Activated CD8-positive, alpha-beta memory T cell treated with anti-CD3 and anti-CD28 coated beads for 1 hour (primary cell): ENCODE data around the gene MSI1.

Experiments used
- DNase-seq, 2 donors: peaks; one replicate each; pipeline ENCODE4 v3.0.0-alpha.2; 2020; ENCODE audit warnings: low read depth in 1 of 2; ENCODE audit errors: extremely low read depth in 1 of 2

MSI1 gene

GRCh38 chr12:120368789-120369602 is at the start of gene MSI1:
TSS of gene MSI1 (minus strand) at chr12:120369164. CDS start at chr12:120369091, 73 bp downstream.
- DNase-seq, result no peak

- DNase-seq, result no peak
These were observed 49.1 kb upstream of the MSI1 start for GRCh38 chr12:120417917-120418580.

DNA sequence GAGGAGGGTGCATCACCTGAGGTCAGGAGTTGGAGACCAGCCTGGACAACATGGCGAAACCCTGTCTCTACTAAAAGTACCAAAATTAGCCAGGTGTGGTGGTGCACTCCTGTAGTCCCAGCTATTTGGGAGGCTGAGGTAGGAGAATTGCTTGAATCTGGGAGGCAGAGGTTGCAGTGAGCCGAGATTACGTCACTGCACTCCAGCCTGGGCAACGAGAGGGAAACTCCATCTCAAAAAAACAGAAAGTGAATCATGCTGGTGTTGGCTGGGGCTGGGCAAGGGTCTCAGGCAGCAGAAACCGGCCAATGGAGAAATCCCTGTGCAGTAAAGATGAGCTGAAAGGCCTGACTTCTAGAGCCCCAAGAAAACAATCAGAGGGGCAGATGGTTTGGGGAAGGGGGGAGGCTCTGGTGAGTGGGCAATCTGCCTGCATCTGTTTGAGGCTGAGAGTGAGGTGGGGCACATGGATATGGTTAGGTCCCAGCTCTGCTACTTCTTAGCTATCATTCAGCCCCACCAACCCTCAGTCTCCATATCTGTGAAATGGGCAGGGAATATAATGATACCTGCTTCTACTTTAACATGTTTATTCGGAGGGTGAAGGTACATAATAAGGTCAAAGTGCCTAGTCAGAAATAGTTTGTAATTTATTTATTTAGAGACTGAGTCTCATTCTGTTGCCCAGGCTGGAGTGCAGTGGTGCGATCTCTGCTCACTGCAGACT is 47.7 kb upstream of the MSI1 start:
- no peak for DNase-seq

DNA sequence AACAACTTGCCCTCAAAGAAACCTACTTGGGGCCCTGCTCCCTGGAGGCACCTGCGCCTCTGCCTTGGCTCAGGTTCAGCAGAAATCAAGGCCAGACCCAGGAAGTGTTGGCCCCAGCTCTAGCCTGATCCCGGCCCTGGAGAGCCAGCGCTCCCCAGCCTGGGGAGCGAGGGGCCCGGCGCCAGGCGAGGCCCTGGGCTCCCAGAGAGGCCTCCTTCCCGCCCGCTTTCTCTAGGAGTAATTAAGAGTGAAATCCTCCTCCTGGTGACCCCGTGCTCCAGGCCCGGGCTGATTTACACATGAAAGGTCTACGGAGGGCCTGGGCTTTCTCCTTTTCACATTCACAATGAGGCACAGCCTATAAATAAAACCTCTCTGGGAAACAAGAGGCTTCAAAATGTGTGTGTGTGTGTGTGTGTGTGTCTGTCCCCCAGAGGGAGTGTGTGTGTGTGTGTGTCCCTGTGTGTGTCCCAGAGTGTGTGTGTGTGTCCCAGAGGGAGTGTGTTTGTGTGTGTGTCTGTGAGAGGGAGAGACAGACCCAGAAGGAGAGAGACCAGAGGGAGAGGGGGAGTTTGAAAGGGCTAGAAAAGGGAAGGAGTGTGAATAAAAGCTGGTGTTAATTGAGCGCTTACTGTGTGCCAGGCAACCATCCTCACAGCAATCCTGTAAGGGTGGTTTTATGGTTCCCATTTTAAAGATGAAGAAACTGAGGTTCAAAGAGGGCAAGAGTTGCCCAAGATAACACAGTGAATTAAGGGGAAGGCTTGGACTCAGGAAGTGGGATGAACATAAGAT is 45.1 kb upstream of the MSI1 start:
- no peak for DNase-seq

DNA sequence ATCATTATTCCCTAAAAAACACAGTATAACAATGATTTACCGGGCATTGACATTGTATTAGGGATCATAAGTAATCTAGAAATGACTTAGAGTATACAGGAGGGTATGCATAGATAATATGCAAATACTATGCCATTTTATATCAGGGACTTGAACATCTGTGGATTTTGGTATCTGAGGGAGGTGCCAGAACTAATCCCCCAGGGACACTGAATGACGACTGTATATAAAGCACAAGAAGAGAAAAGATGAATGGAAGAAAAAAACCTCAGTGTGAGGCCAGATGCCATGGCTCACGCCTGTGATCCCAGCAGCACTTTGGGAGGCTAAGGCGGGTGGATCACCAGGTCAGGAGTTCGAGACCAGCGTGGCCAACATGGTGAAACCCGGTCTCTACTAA is 43.5 kb upstream of the MSI1 start:
- DNase-seq, result no peak

DNA sequence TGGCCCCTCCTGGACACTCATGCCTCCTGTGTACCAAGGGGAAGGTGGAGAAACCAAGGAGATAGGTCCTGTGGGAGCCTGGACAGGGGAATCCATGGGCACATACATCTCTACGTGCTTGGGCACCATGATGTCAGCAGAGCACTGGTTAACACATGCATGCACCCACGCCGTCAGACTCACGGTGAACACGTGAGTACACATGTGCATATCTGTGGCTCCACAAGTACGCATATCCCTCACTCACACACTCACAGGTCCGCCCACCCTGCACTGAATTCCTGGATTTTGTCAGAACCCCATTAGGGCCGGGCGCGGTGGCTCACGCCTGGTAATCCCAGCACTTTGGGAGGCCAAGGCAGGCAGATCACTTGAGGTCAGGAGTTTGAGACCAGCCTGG is 39.8 kb upstream of the MSI1 start:
- DNase-seq, result no peak

- no peak for DNase-seq
These were observed 37.6 kb upstream of the MSI1 start for GRCh38 chr12:120406553-120406952.

DNA sequence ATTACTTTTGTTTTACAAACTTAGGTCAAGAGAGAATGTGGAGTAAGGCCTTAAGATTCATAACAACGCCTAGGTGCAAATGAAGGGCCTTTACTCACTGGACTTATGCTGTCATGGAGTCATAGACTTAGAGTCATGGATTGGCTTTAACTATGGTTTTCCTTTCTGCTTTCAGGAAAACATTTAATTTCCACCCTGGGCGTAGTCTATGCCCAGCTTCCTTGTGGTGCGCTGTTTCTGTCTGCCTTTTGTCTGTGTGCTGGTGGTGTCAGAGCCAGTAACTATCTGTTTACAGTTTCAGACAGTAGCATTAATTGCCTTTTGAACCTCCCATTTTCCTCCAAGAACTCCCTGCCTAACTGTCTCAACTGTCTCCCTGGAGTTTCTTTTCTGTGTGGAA is 37.1 kb upstream of the MSI1 start:
- DNase-seq, result no peak

DNA sequence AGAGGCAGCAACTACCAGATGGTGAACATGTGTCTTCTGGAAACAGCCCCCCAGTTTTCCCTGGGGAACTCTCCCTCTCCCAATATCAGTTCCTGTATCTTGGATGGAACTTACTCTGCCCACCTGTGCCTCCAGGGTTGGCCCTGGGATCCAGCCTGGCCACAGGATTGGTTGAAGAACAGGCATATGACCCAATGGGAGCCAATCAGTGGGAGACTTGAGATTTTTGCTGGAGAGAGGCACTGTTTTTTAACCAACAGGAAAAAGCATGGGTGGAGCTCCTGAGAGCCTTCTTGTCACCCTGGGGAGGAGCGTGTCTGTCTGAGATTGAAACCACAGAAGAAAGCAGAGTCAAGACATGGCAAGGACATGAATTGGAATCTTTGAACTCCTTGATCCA is 35.3 kb upstream of the MSI1 start:
- no peak for DNase-seq

DNA sequence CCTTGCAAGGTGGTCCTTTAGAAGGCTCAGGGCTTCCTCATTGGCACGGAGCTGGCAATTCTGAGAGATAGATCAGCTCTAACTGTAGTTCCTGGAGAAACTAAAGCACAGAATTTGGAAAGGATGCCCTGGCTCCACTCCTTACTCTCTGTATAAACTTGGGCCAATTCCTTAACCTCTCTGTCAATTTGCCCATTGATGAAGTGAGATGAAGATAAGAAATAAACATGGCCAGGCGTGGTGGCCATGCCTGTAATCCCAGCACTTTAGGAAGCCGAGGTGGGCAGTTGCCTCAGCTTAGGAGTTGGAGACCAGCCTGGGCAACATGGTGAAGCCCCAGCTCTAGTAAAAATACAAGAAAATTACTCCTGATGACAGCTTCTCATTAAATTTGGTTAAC is 34.9 kb upstream of the MSI1 start:
- DNase-seq, result no peak

- no peak for DNase-seq
These were observed 33.3 kb upstream of the MSI1 start for GRCh38 chr12:120402217-120402616.

DNA sequence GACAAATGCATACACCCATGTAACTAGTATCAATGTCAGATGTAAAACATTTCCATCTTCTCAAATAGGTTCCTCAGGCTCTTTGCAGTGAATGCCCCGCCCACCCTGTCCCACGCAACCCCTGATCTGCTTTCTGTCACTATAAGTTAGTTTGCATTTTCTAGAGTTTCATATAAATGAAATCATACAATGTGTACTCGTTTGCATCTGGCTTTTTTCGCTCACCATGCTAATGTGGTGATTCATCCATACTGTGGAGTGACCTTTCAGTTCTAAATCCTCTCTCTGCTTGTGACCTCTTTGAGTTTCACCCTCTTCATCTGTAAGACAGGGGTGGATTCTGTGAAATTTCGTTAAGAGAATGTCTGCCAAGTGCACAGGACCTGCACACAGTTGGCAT is 30.6 kb upstream of the MSI1 start:
- no peak for DNase-seq

- no peak for DNase-seq
These were observed 29.0 kb upstream of the MSI1 start for GRCh38 chr12:120397824-120398540.

DNA sequence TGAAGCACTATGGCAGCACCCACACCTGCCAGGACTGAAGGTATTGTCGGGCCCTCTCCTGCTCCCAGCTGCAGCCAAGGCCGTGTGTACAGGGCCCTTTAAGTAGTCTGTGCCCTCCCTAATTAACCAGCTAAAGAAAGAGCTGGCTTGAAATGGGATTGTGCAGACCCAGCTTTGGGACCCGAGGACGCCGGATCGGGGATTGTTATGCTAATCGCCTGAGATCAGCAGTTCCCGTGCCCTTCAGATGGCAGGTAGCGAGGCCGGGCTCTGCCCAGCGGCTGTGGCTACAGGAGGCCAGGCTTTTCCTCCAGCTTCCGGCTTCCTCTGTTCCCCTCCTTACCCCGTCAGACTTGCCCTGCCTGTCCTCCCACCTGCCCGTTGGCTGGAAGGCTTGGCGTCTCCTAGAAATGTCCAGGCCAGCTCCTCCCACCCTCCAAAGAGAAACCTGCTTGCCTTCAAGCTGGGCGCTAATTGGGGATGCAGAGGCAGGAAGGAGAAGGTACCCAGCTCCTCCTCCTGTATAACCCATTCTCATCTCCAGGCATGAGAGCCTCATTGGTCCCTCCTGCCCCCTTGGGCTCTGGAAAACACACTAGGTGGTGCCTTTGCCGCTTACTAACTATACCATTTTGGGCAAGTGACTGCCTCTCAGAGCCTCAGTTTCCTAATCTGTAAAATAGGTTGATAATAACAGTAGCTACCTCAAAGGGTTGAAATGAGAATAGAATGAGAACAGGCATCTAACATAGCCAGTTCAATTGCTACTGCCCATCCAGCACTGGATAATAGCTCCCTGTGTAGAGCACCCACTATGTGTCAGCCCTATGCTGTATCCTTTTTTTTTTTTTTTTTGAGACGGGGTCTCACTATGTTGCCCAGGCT is 25.8 kb upstream of the MSI1 start:
- no peak for DNase-seq

DNA sequence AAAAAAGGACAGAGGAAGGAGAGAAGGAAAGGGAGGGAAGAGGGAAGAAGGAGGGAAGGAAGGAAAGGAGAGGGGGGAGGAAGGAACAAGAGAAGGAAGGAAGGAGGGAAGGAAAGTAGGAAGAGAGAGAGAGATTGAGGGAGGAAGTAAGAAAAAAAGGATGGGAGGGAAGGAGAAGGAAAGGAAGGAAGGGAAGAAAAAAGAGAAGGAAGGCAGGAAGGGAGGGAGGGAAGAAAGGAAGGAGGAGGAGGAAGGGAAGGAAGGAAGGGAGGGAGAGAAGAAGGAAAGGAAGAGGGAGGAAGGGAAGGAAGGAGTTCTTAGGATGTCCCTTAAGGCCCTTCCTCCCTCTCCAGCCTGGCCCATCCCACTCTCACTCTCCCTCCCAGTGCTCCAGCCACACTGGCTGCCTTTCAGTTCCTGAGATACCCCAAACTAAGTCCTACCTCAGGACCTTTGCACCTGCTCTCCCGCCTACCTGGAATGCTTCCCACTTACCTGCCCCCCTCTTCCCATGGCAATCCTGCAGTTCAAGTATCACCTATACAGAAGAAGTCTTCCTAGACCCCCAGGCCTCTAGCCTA is 21.7 kb upstream of the MSI1 start:
- no peak for DNase-seq

GRCh38 chr12:120388691-120389481 is 19.9 kb upstream of the MSI1 start:
- no peak for DNase-seq

- DNase-seq, result no peak
These were observed 12.9 kb upstream of the MSI1 start for GRCh38 chr12:120381752-120382419.

GRCh38 chr12:120378036-120378435 is 9.1 kb upstream of the MSI1 start:
- no peak for DNase-seq
